AG10803 (cell line): ENCODE measurements around the gene SOX5.
"Not testable (repeated sequence)": the region's sequence is repeated elsewhere in the genome, so short reads cannot be mapped to it uniquely, and the experiment has no call there.

Experiments
- DNase-seq: peaks from one replicate; pipeline ENCODE4 v3.0.0; 2010; ENCODE audit warnings: low read depth
- H3K4me3 ChIP-seq: 2 replicates; pipeline ENCODE4 v1.5.1; 2011; ENCODE audit warnings: mild to moderate bottlenecking, low read length, control low read depth
- TF ChIP-seq, protein P1 (sequence below): conservative IDR thresholded peaks from 2 replicates; pipeline ENCODE4 v1.5.1; 2011; ENCODE audit warnings: mild to moderate bottlenecking, low read length, control low read depth, inconsistent platforms

The SOX5 gene

DNA sequence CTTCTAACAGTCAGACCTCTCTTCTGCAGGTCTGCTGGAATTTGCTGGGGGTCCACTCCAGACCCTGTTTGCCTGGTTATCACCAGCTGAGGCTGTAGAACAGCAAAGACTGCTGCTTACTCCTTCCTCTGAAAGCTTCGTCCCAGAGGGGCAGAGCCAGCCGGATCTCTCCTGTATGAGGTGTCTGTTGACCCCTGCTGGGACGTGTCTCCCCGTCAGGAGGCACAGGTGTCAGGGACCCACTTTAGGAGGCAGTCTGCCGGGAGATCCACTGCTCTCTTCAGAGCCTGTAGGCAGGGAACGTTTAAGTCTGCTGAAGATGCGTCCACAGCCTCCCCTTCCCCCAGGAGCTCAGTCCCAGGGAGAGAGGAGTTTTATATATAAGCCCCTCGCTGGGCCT, 125.1 kb downstream of the SOX5 start:
- H3K4me3 ChIP-seq = no peak overlapping the region
- TF ChIP-seq, protein P1, sequence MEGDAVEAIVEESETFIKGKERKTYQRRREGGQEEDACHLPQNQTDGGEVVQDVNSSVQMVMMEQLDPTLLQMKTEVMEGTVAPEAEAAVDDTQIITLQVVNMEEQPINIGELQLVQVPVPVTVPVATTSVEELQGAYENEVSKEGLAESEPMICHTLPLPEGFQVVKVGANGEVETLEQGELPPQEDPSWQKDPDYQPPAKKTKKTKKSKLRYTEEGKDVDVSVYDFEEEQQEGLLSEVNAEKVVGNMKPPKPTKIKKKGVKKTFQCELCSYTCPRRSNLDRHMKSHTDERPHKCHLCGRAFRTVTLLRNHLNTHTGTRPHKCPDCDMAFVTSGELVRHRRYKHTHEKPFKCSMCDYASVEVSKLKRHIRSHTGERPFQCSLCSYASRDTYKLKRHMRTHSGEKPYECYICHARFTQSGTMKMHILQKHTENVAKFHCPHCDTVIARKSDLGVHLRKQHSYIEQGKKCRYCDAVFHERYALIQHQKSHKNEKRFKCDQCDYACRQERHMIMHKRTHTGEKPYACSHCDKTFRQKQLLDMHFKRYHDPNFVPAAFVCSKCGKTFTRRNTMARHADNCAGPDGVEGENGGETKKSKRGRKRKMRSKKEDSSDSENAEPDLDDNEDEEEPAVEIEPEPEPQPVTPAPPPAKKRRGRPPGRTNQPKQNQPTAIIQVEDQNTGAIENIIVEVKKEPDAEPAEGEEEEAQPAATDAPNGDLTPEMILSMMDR = no peak
- DNase-seq = no peak

DNA sequence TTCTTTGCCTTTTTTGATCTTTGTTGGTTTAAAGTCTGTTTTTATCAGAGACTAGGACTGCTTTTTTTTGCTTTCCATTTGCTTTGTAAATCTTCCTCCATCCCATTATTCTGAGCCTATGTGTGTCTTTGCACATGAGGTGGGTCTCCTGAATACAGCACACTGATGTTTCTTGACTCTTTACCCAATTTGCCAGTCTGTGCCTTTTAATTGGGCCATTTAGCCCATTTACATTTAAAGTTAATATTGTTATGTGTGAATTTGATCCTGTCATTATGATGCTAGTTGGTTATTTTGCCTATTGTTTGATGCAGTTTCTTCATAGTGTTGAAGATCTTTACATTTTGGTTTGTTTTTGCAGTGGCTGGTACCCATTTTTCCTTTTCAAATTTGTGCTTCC, 126.6 kb downstream of the SOX5 start:
- H3K4me3 ChIP-seq, DNase-seq: not testable (repeated sequence)

DNA sequence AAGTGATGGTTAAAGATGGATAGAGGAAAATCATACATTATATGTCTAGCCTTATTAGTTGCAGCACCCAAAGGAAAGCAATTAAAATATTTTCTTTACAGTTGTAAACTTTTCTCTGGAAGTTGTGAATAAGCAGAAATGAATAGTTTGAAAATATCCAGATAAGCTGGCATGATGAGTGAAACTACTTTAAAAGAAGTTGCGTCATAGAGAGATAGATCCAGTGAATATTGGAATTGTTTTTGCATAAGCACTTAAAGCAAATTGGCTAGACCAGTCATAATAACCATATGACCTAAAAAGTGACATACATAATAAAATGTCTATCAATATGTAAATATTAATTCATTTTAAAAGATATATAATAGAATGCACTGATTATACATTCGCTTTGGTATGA, 132.1 kb downstream of the SOX5 start:
- no peak overlapping the region for H3K4me3 ChIP-seq
- TF ChIP-seq, protein P1 = no peak
- DNase-seq = no peak

DNA sequence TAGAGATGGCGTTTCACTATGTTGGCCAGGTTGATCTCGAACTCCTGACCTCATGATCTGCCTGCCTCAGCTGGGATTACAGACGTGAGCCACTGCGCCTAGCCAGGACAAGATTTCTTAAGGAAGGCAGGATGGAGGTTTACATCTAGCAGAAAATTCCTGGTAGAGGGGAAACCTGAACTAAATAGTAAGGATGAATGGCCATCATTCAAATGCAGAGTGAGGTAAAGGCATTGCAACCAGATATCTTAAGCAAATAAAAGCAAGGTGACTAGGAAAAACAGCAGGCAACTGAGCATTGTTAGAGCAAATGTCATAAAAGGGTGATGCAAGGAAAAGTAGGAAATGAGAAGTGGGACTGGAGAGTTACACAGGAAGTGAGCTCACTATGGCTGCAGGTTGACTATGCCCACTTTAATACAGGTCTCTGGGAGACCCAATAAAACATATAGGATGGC, 133.0 kb downstream of the SOX5 start:
- no peak for DNase-seq
- TF ChIP-seq, protein P1 = no peak
- H3K4me3 ChIP-seq = no peak overlapping the region

DNA sequence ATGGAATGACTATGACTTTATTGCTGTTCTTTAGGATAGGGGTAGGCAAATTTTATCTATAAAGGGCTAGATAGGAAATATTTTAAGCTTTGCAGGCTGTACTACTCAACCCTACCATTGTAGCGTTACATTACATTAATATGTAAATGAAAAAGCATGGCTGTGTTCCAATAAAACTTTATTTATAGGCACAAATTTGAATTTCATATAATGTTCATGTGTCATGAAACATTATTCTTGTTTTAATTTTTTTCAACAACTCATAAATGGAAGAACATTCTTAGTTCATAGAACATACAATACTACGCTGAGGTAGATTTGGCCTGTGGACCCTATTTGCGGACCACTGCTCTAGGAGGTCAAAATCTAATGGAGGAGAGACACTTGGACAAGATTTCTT, 133.7 kb downstream of the SOX5 start:
- no peak overlapping the region for H3K4me3 ChIP-seq
- TF ChIP-seq, protein P1 = no peak
- DNase-seq = no peak

DNA sequence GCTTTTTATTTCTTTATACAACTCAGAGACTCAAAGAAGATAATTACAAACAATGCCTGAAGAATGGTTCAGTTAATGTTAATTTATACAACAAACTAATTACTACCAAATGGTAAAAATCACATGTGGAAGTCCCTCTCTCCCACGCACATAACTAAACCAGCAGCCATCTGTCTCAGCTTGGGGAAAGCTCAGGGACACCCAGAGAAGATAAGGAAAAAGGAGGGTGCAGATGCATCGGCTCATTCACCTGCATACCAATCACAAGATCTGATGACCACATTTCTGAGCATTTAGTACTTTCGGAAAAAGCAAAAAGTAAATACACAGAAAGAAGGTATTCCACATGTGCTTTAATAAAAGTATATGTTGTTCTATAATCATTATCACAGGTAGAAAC, 136.3 kb downstream of the SOX5 start:
- TF ChIP-seq, protein P1 = no peak
- DNase-seq = no peak
- H3K4me3 ChIP-seq = no peak overlapping the region

DNA sequence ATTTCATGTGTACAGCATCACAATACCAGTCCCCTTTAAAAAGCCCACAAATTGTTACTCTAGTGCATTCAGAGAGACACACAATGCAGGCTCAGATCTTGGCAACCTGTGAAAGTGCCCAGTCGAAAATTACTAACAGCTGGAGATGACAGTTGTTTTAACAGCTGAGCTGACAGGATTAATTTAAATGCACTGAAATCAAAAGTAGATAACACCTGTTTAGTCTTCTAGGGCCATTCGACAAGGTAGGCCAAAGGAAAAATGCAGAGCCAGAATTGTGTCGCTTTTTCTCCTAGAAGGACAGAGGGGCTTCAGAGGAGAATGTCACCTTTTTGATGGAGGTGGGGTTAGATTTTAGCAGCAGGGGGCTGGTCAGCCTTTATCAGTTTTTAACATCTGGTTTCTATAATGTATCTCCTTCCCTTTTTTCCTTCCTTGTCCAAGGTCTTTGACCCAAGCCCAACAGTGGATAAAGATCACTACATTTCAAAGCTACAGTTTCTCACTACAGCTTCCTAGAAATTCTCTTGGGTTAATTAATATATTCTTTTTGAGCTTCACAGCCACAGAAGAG, 139.1 kb downstream of the SOX5 start:
- H3K4me3 ChIP-seq = no peak overlapping the region
- no peak for DNase-seq
- TF ChIP-seq, protein P1 = no peak

DNA sequence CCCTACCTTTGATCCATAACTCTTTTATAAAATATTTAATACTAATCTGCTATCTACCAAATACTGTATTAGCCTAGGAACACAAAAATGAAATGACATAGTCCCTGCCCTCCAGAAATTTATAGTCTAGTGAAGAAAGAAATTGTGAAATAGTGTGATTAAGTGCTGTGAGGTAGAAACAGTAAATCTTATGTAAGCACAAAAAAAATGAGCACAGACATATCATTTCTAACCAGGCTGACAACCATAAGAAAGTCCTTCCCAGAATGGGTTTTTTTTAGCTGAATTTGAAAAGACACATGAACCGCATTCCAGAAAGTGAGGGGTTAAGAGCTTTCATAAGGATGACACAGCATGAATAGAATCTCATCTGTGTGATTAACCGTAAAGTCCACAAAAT, 145.9 kb downstream of the SOX5 start:
- no peak for DNase-seq
- TF ChIP-seq, protein P1 = no peak
- no peak overlapping the region for H3K4me3 ChIP-seq
